Caco-2 (cell line): ENCODE results near the gene USP22. TPM values are rescaled to one million over a fixed set of nuclear protein-coding genes. Genes with fewer than 3 reads are reported as not detected.

Source experiments
- BruUV-seq: library from RNA; stranded (reverse); fragments of 400-500 nt; replicated peaks from 2 replicates; lab custom pipeline; 2021; lab: Mats Ljungman, UMichigan
- CTCF ChIA-PET: fragments of 300-600 bp; sonication (Branson Sonifier 250); formaldehyde crosslinking; loops from one replicate; lab custom pipeline; 2022; ENCODE audit warnings: antibody characterized with exemption; lab: Charles Lee
- POLR2A ChIA-PET: fragments of 300-600 bp; sonication (Branson Sonifier 250); formaldehyde crosslinking; loops from one replicate; lab custom pipeline; 2022; ENCODE audit warnings: antibody characterized with exemption; lab: Charles Lee
- DNase-seq, 2 experiments: peaks; one replicate each; pipeline versions ENCODE4 v3.0.0 to v3.0.0-alpha.2; 2020 to 2022
- H3K27me3 ChIP-seq: replicated peaks from 2 replicates; pipeline ENCODE4 v1.6.0; 2011; ENCODE audit warnings: low read length; ENCODE audit not compliant: control insufficient read depth, insufficient read depth
- H3K36me3 ChIP-seq: 2 replicates; pipeline ENCODE4 v1.5.1; 2011; ENCODE audit warnings: low read length; ENCODE audit not compliant: control insufficient read depth, insufficient read depth
- H3K4me1 ChIP-seq: fragments of 250-450 bp; sonication (Bioruptor Pico); 2 replicates; pipeline ENCODE4 v1.5.1; 2020; ENCODE audit warnings: mild to moderate bottlenecking
- H3K4me3 ChIP-seq: 2 replicates; pipeline ENCODE4 v1.5.1; 2011; ENCODE audit warnings: low read depth, mild to moderate bottlenecking, control low read depth, low read length
- H3K9me3 ChIP-seq: fragments of 250-450 bp; sonication (Bioruptor Pico); 2 replicates; pipeline ENCODE4 v1.5.1; 2020; ENCODE audit warnings: mild to moderate bottlenecking, moderate library complexity
- H3K27ac Mint-ChIP-seq: one replicate; pipeline ENCODE4 v1.8.0; 2022; ENCODE audit warnings: mixed read lengths; ENCODE audit not compliant: unreplicated experiment
- H3K27me3 Mint-ChIP-seq: one replicate; pipeline ENCODE4 v1.8.0; 2022; ENCODE audit warnings: mixed read lengths; ENCODE audit not compliant: insufficient read depth, unreplicated experiment
- H3K36me3 Mint-ChIP-seq: one replicate; pipeline ENCODE4 v1.8.0; 2022; ENCODE audit warnings: mild to moderate bottlenecking, mixed read lengths; ENCODE audit not compliant: insufficient read depth, unreplicated experiment
- H3K4me1 Mint-ChIP-seq: one replicate; pipeline ENCODE4 v1.8.0; 2022; ENCODE audit warnings: low read depth, mixed read lengths; ENCODE audit not compliant: unreplicated experiment
- H3K4me3 Mint-ChIP-seq: one replicate; pipeline ENCODE4 v1.8.0; 2022; ENCODE audit warnings: mild to moderate bottlenecking, moderate library complexity, mixed read lengths; ENCODE audit not compliant: unreplicated experiment
- H3K9me3 Mint-ChIP-seq: one replicate; pipeline ENCODE4 v1.8.0; 2022; ENCODE audit warnings: mixed read lengths; ENCODE audit not compliant: unreplicated experiment
- intact Hi-C: fragments of 100-400 bp; cut with micrococcal nuclease; formaldehyde crosslinking; loops from one replicate; pipeline ENCODE4 v1.10.0; 2022; ENCODE audit not compliant: unreplicated experiment
- total RNA-seq: library from RNA; stranded (reverse); gene quantifications from 2 replicates; pipeline ENCODE4 v1.2.3, GENCODE V29; 2022
- TF ChIP-seq, protein P1 (sequence below), 2 experiments: fragments of 200-600 bp in 1 of 2; IDR thresholded peaks; 1 replicate in 1 of 2; 2 replicates in 1 of 2; pipeline versions ENCODE4 v1.5.1 to v1.8.0; 2011 to 2022; ENCODE audit warnings: antibody characterized with exemption in 1 of 2, control low read depth in 1 of 2, inconsistent platforms in 1 of 2, low read depth in 1 of 2, low read length in 1 of 2, mild to moderate bottlenecking in 1 of 2, moderate library complexity in 1 of 2; ENCODE audit not compliant: insufficient read depth in 1 of 2, severe bottlenecking in 1 of 2, unreplicated experiment in 1 of 2

USP22 gene
- total RNA-seq, 1 experiment from 2014 or later, result 267 TPM

DNA sequence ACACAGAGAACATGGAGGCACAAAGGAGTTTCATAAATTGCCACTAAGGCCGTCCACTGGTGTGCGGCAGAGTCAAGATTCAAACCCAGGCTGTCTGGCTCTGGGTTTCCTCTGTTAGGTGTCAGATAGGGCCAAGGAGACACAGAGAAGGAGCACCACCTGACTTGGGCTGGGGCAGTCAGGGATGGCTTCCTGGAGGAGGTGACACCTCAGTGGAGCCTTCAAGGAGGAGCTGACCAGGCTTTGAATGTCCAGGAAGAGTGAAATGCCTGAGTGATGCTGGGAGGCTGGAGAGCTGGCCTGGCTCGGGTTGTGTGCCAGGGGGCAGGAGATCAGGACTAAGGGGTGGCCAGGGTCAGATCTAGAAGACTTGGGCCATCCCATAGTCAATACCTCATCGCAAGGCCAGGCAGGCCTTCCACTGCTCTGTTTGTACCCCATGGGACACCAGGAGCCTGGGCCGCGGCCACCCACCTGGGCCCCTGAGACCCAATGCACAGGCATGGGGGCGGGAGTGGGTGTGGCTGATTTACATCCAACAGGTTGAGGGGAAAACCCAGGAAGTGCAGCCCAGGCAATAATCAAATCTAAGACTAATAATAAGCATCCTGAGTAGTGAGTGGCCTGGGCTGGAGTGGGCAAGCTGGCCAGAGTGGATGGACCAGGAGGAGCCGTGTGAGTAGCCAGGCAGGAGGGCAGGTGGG lies 73.7 kb downstream of the USP22 start:
- ChIA-PET CTCF (no interaction called here), POLR2A (no interaction called here)
- no peaks in the 10 kb centered on the region for H3K27me3 Mint-ChIP-seq
- Histone ChIP-seq H3K36me3 (no peaks in the 10 kb centered on the region), H3K27me3 (no peaks in the 10 kb centered on the region), H3K4me3 (no peak overlapping the region), H3K4me1 (peaks cover 23% of the 10 kb centered on the region), H3K9me3 (no peaks in the 10 kb centered on the region)
- TF ChIP-seq, protein P1, sequence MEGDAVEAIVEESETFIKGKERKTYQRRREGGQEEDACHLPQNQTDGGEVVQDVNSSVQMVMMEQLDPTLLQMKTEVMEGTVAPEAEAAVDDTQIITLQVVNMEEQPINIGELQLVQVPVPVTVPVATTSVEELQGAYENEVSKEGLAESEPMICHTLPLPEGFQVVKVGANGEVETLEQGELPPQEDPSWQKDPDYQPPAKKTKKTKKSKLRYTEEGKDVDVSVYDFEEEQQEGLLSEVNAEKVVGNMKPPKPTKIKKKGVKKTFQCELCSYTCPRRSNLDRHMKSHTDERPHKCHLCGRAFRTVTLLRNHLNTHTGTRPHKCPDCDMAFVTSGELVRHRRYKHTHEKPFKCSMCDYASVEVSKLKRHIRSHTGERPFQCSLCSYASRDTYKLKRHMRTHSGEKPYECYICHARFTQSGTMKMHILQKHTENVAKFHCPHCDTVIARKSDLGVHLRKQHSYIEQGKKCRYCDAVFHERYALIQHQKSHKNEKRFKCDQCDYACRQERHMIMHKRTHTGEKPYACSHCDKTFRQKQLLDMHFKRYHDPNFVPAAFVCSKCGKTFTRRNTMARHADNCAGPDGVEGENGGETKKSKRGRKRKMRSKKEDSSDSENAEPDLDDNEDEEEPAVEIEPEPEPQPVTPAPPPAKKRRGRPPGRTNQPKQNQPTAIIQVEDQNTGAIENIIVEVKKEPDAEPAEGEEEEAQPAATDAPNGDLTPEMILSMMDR (IDR thresholded peaks at IDR 0.05; ENCODE audit: insufficient read depth in 1 of 2, low read depth in 1 of 2, low read length in 1 of 2, severe bottlenecking in 1 of 2, unreplicated experiment in 1 of 2), result no peak
- H3K36me3 Mint-ChIP-seq, result no peaks in the 10 kb centered on the region
- peaks cover 24% of the 10 kb centered on the region for H3K4me1 Mint-ChIP-seq
- intact Hi-C loops, result no loop called here
- peak overlapping the region; percentile 30 for H3K27ac Mint-ChIP-seq
- H3K4me3 Mint-ChIP-seq, result no peak overlapping the region
- DNase-seq, result no peak
- no TSS peak for BruUV-seq
- H3K9me3 Mint-ChIP-seq, result no peaks in the 10 kb centered on the region

- Mint-ChIP-seq H3K9me3 (no peaks in the 10 kb centered on the region), H3K4me1 (peaks cover 24% of the 10 kb centered on the region), H3K27ac (no peak overlapping the region), H3K36me3 (no peaks in the 10 kb centered on the region), H3K4me3 (no peak overlapping the region), H3K27me3 (no peaks in the 10 kb centered on the region)
- CTCF ChIA-PET, result interaction anchor here (0.5 kb wide), 1 partner anchor 545 kb away, joined by 4 read pairs; no protein-coding TSS in a partner anchor
- no peaks in the 10 kb centered on the region for H3K9me3 ChIP-seq
- no peaks in the 10 kb centered on the region for H3K27me3 ChIP-seq
- H3K4me3 ChIP-seq, result no peak overlapping the region
- no peaks in the 10 kb centered on the region for H3K36me3 ChIP-seq
- TF ChIP-seq, protein P1 (IDR thresholded peaks at IDR 0.05; ENCODE audit: insufficient read depth in 1 of 2, low read depth in 1 of 2, low read length in 1 of 2, severe bottlenecking in 1 of 2, unreplicated experiment in 1 of 2), result no peak
- intact Hi-C loops, result no loop called here
- peaks cover 23% of the 10 kb centered on the region for H3K4me1 ChIP-seq
- POLR2A ChIA-PET, result no interaction called here
- no peak for DNase-seq
- BruUV-seq, result no TSS peak
Observed at GRCh38 chr17:20967776-20968175, 75.0 kb downstream of the USP22 start.

DNA sequence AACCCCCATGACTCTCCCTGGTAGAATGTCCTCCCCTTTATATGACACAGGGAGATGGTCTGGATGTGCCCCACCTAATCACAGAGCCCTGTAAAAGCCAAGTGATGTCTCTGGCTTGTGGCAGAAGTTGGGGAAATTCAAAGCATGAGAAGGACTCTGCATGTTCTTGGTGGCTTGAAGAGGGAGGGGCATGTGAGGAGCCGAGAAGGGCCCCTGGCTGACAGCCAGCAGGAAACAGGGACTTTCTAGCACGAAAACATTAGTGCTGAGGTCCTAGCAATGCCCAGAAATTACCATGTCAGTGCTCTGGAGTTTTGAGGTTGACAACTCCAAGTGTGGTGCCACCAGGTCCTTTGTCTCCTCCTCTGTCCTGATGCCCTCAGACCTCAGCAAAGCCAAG lies 75.9 kb downstream of the USP22 start:
- Mint-ChIP-seq H3K36me3 (no peaks in the 10 kb centered on the region), H3K27ac (no peak overlapping the region), H3K9me3 (no peaks in the 10 kb centered on the region), H3K27me3 (no peaks in the 10 kb centered on the region), H3K4me1 (peaks cover 25% of the 10 kb centered on the region), H3K4me3 (no peak overlapping the region)
- no peak for DNase-seq
- TF ChIP-seq, protein P1 (IDR thresholded peaks at IDR 0.05; ENCODE audit: insufficient read depth in 1 of 2, low read depth in 1 of 2, low read length in 1 of 2, severe bottlenecking in 1 of 2, unreplicated experiment in 1 of 2), result no peak
- Histone ChIP-seq H3K9me3 (no peaks in the 10 kb centered on the region), H3K27me3 (no peaks in the 10 kb centered on the region), H3K4me3 (no peak overlapping the region), H3K36me3 (no peaks in the 10 kb centered on the region), H3K4me1 (peaks cover 23% of the 10 kb centered on the region)
- BruUV-seq, result no TSS peak
- intact Hi-C loops, result no loop called here
- ChIA-PET CTCF (no interaction called here), POLR2A (no interaction called here)
